ENCODE results near the gene SCPEP1.
"Not testable (repeated sequence)": the region's sequence is repeated elsewhere in the genome, so short reads cannot be mapped to it uniquely, and the experiment has no call there.

GRCh38 chr17:56980526-56980925 is 2.6 kb downstream of the SCPEP1 start:
- TF ChIP-seq POLR2A, CTCF (IDR thresholded peaks at IDR 0.05): not testable (repeated sequence)

Measured in right lobe of liver (tissue), 4 donors.